Smooth muscle cell (in vitro differentiated cells): ENCODE measurements around the gene FBXO47. TPM values are rescaled to one million over a fixed set of nuclear protein-coding genes. Genes with fewer than 3 reads are reported as not detected.

Experiments used
- DNase-seq: peaks from one replicate; lab custom pipeline; 2025; ENCODE audit not compliant: unreplicated experiment; lab: John Stamatoyannopoulos, UW
- H2AFZ ChIP-seq: fragments of 200-600 bp; sonication (generic); 2 replicates; pipeline ENCODE4 v1.6.0; 2016; ENCODE audit warnings: antibody characterized with exemption, low read depth, mild to moderate bottlenecking
- H3F3A ChIP-seq: fragments of 200-600 bp; sonication (generic); 2 replicates; pipeline ENCODE4 v1.6.0; 2017; ENCODE audit warnings: antibody characterized with exemption, low read depth
- H3K27ac ChIP-seq: fragments of 200-600 bp; sonication (generic); 2 replicates; pipeline ENCODE4 v1.5.1; 2016; ENCODE audit warnings: low read depth, mild to moderate bottlenecking
- H3K27me3 ChIP-seq: fragments of 200-600 bp; sonication (generic); 2 replicates; pipeline ENCODE4 v1.6.1; 2016; ENCODE audit warnings: low read depth, mild to moderate bottlenecking
- H3K36me3 ChIP-seq: fragments of 200-600 bp; sonication (generic); 2 replicates; pipeline ENCODE4 v1.5.1; 2016; ENCODE audit warnings: low read depth
- H3K4me1 ChIP-seq: fragments of 200-600 bp; sonication (generic); 2 replicates; pipeline ENCODE4 v1.5.1; 2016; ENCODE audit warnings: low read depth
- H3K4me2 ChIP-seq: fragments of 200-600 bp; sonication (generic); 2 replicates; pipeline ENCODE4 v1.6.0; 2016; ENCODE audit warnings: mild to moderate bottlenecking
- H3K4me3 ChIP-seq: fragments of 200-600 bp; sonication (generic); 2 replicates; pipeline ENCODE4 v1.5.1; 2016; ENCODE audit warnings: mild to moderate bottlenecking
- H3K79me2 ChIP-seq: fragments of 200-600 bp; sonication (generic); 2 replicates; pipeline ENCODE4 v1.6.0; 2016; ENCODE audit warnings: low read depth, mild to moderate bottlenecking
- H3K9ac ChIP-seq: fragments of 200-600 bp; sonication (generic); 2 replicates; pipeline ENCODE4 v1.6.0; 2016; ENCODE audit warnings: low read depth
- H3K9me3 ChIP-seq: fragments of 200-600 bp; sonication (generic); replicated peaks from 2 replicates; pipeline ENCODE4 v1.5.1; 2016; ENCODE audit warnings: low read depth
- H4K20me1 ChIP-seq: fragments of 200-600 bp; sonication (generic); 2 replicates; pipeline ENCODE4 v1.6.0; 2016; ENCODE audit warnings: low read depth
- CTCF ChIP-seq: fragments of 200-600 bp; sonication (generic); IDR thresholded peaks from 2 replicates; pipeline ENCODE4 v1.5.1; 2017; ENCODE audit warnings: borderline replicate concordance, mild to moderate bottlenecking, antibody characterized with exemption; ENCODE audit not compliant: insufficient read depth, poor library complexity, severe bottlenecking
- WGBS: methylation state at CpG from one replicate; pipeline ENCODE4 v1.1.7; 2016; ENCODE audit warnings: low lambda C conversion rate; 5-methylcytosine and 5-hydroxymethylcytosine counted together
- polyA plus RNA-seq: library from polyadenylated mRNA; unstranded; fragments of >200 nt; fragmentation: Nextera tagmentation; extraction: Ambion mirVana; gene quantifications from 2 replicates; pipeline ENCODE4 v1.2.1, GENCODE V29; 2016
- total RNA-seq: library from RNA; depleted of rRNA; stranded (reverse); fragments of >200 nt; gene quantifications from 2 replicates; pipeline ENCODE4 v1.2.3, GENCODE V29; 2014

Gene FBXO47
- total and polyA plus RNA-seq, 2 experiments from 2014 or later = not detected

- DNase-seq = no peak
Measured at GRCh38 chr17:38982858-38983746, 15.9 kb upstream of the FBXO47 start.

GRCh38 chr17:38981636-38982035 is 14.4 kb upstream of the FBXO47 start:
- Histone ChIP-seq H4K20me1 (no peaks in the 10 kb centered on the region), H3K4me3 (no peak overlapping the region), H3K4me2 (no peak overlapping the region), H2AFZ (no peak overlapping the region), H3K9ac (no peak overlapping the region), H3K4me1 (no peaks in the 10 kb centered on the region), H3K79me2 (no peaks in the 10 kb centered on the region), H3K9me3 (no peaks in the 10 kb centered on the region), H3K36me3 (no peaks in the 10 kb centered on the region), H3K27me3 (no peaks in the 10 kb centered on the region), H3F3A (peaks cover 5% of the 10 kb centered on the region), H3K27ac (peak overlapping the region; percentile 56)
- TF ChIP-seq CTCF = no peak
- no peak for DNase-seq
- WGBS = 73% methylated on average over 2 of the region's 2 CpGs

More at GRCh38 chr17:38982858-38983746, 15.9 kb upstream of the FBXO47 start:
- no peak overlapping the region for H3K4me2 ChIP-seq
- WGBS = 63% methylated on average over 11 of the region's 11 CpGs
- no peak overlapping the region for H3K4me3 ChIP-seq
- H3K36me3 ChIP-seq = no peaks in the 10 kb centered on the region
- no peak overlapping the region for H3K27ac ChIP-seq
- H3K4me1 ChIP-seq = no peaks in the 10 kb centered on the region
- TF ChIP-seq CTCF = peak; percentile 83
- no peaks in the 10 kb centered on the region for H3K27me3 ChIP-seq
- no peaks in the 10 kb centered on the region for H4K20me1 ChIP-seq
- no peaks in the 10 kb centered on the region for H3K79me2 ChIP-seq
- H3K9ac ChIP-seq = no peak overlapping the region
- H2AFZ ChIP-seq = no peak overlapping the region
- H3K9me3 ChIP-seq = no peaks in the 10 kb centered on the region
- peaks cover 5% of the 10 kb centered on the region for H3F3A ChIP-seq

- no peak overlapping the region for H3K9ac ChIP-seq
- TF ChIP-seq CTCF = no peak
Measured at GRCh38 chr17:38980490-38981217, 13.5 kb upstream of the FBXO47 start.

More at GRCh38 chr17:38980490-38981217, 13.5 kb upstream of the FBXO47 start:
- Histone ChIP-seq H3K79me2 (no peaks in the 10 kb centered on the region), H3F3A (peaks cover 5% of the 10 kb centered on the region), H3K9me3 (no peaks in the 10 kb centered on the region), H3K4me3 (no peak overlapping the region), H3K4me1 (no peaks in the 10 kb centered on the region), H4K20me1 (no peaks in the 10 kb centered on the region), H3K27me3 (no peaks in the 10 kb centered on the region), H3K36me3 (no peaks in the 10 kb centered on the region), H3K27ac (peak overlapping the region; percentile 56), H2AFZ (no peak overlapping the region), H3K4me2 (peak overlapping the region; percentile 26)
- DNase-seq = no peak
- WGBS = 14% methylated on average over 3 of the region's 3 CpGs
